PC-3 (cell line): ENCODE results near the gene SPRR2D. TPM values are rescaled to one million over a fixed set of nuclear protein-coding genes. Genes with fewer than 3 reads are reported as not detected.

Source experiments
- ATAC-seq: fragments of 200-7000 bp; cut with Tn5 transposase; 2 replicates; pipeline ENCODE4 v1.9.1; 2020; ENCODE audit warnings: mild to moderate bottlenecking, moderate library complexity
- BruUV-seq: library from RNA; stranded (reverse); fragments of 400-500 nt; replicated peaks from 2 replicates; lab custom pipeline; 2021; lab: Mats Ljungman, UMichigan
- CTCF ChIA-PET: fragments of 300-600 bp; sonication (Branson Sonifier 250); formaldehyde crosslinking; loops from one replicate; lab custom pipeline; 2022; ENCODE audit warnings: antibody characterized with exemption; lab: Charles Lee
- POLR2A ChIA-PET: fragments of 300-600 bp; sonication (Branson Sonifier 250); formaldehyde crosslinking; loops from one replicate; lab custom pipeline; 2022; ENCODE audit warnings: antibody characterized with exemption; ENCODE audit not compliant: unreplicated experiment; lab: Charles Lee
- DNase-seq: peaks from one replicate; pipeline ENCODE4 v3.0.0-alpha.2; 2015
- H2AFZ ChIP-seq: fragments of 300-600 bp; sonication (generic); 2 replicates; pipeline ENCODE4 v1.6.0; 2016; ENCODE audit warnings: antibody characterized with exemption, low read length
- H3F3A ChIP-seq: fragments of 300-600 bp; sonication (generic); one replicate; pipeline ENCODE4 v1.6.0; 2017; ENCODE audit warnings: antibody characterized with exemption, low read length, control low read depth, mild to moderate bottlenecking; ENCODE audit not compliant: unreplicated experiment
- H3K27ac ChIP-seq: fragments of 300-600 bp; sonication (generic); 2 replicates; pipeline ENCODE4 v1.5.1; 2016; ENCODE audit warnings: mild to moderate bottlenecking, low read length
- H3K27me3 ChIP-seq: fragments of 300-600 bp; sonication (generic); 2 replicates; pipeline ENCODE4 v1.6.1; 2016; ENCODE audit warnings: low read length, mixed read lengths
- H3K36me3 ChIP-seq: fragments of 300-600 bp; sonication (generic); 2 replicates; pipeline ENCODE4 v1.6.1; 2016; ENCODE audit warnings: low read depth, mixed run types, low read length, mixed read lengths
- H3K4me1 ChIP-seq: fragments of 300-600 bp; sonication (generic); 2 replicates; pipeline ENCODE4 v1.5.1; 2016; ENCODE audit warnings: low read length; ENCODE audit not compliant: insufficient read depth
- H3K4me2 ChIP-seq: fragments of 300-600 bp; sonication (generic); 2 replicates; pipeline ENCODE4 v1.6.0; 2016; ENCODE audit warnings: low read length
- H3K4me3 ChIP-seq: fragments of 300-600 bp; sonication (generic); 2 replicates; pipeline ENCODE4 v1.5.1; 2016; ENCODE audit warnings: mild to moderate bottlenecking, low read length, mixed read lengths
- H3K79me2 ChIP-seq: fragments of 300-600 bp; sonication (generic); 2 replicates; pipeline ENCODE4 v1.6.1; 2017; ENCODE audit warnings: low read length, mixed read lengths
- H3K9ac ChIP-seq: fragments of 300-600 bp; sonication (generic); 2 replicates; pipeline ENCODE4 v1.6.0; 2016; ENCODE audit warnings: mild to moderate bottlenecking, low read length
- H3K9me2 ChIP-seq: fragments of 300-600 bp; sonication (generic); replicated peaks from 2 replicates; pipeline ENCODE4 v1.6.1; 2016; ENCODE audit warnings: mixed run types, low read length, mixed read lengths
- H3K9me3 ChIP-seq: fragments of 300-600 bp; sonication (generic); 2 replicates; pipeline ENCODE4 v1.6.1; 2016; ENCODE audit warnings: low read length, mixed read lengths
- H4K20me1 ChIP-seq: fragments of 300-600 bp; sonication (generic); 2 replicates; pipeline ENCODE4 v1.6.1; 2016; ENCODE audit warnings: low read length, mixed read lengths
- CTCF ChIP-seq: fragments of 300-600 bp; sonication (generic); conservative IDR thresholded peaks from 2 replicates; pipeline ENCODE4 v1.5.1; 2017; ENCODE audit warnings: antibody characterized with exemption, low read depth, mild to moderate bottlenecking, low read length
- EZH2 ChIP-seq: fragments of 300-600 bp; sonication (generic); IDR thresholded peaks from one replicate; pipeline ENCODE4 v1.6.1; 2017; ENCODE audit warnings: antibody characterized with exemption, mild to moderate bottlenecking, low read length; ENCODE audit not compliant: unreplicated experiment
- EZH2phosphoT487 ChIP-seq: fragments of 300-600 bp; sonication (generic); IDR thresholded peaks from 2 replicates; pipeline ENCODE4 v1.6.1; 2018; ENCODE audit warnings: mild to moderate bottlenecking, antibody characterized with exemption, low read length, borderline replicate concordance
- intact Hi-C: fragments of 100-400 bp; cut with micrococcal nuclease; formaldehyde crosslinking; loops from 2 replicates; pipeline ENCODE4 v1.9.0; 2023
- total RNA-seq: library from RNA; depleted of rRNA; stranded (reverse); fragments of >200 nt; gene quantifications from 2 replicates; pipeline ENCODE4 v1.2.3, GENCODE V29; 2014; rRNA removed

The SPRR2D gene
- total RNA-seq, 1 experiment from 2014 or later, result not detected

- H4K20me1 ChIP-seq, result no peaks in the 10 kb centered on the region
- no peaks in the 10 kb centered on the region for H3K9me2 ChIP-seq
- H3K9ac ChIP-seq, result no peak overlapping the region
- no peaks in the 10 kb centered on the region for H3K36me3 ChIP-seq
- H3K79me2 ChIP-seq, result no peaks in the 10 kb centered on the region
- BruUV-seq, result no TSS peak
- peaks cover 55% of the 10 kb centered on the region for H3K27me3 ChIP-seq
- H3K4me2 ChIP-seq, result no peak overlapping the region
- H3K27ac ChIP-seq, result no peak overlapping the region
- H3F3A ChIP-seq, result no peaks in the 10 kb centered on the region
- ChIA-PET POLR2A (no interaction called here), CTCF (no interaction called here)
- no peak for TF ChIP-seq EZH2
- TF ChIP-seq EZH2phosphoT487, result no peak
- TF ChIP-seq CTCF, result no peak
- no peak overlapping the region for H2AFZ ChIP-seq
- no peaks in the 10 kb centered on the region for H3K9me3 ChIP-seq
- no peak for DNase-seq
- no peak overlapping the region for H3K4me3 ChIP-seq
- no peak for ATAC-seq
- intact Hi-C loops, result no loop called here
- H3K4me1 ChIP-seq, result no peaks in the 10 kb centered on the region
Observed at GRCh38 chr1:152995842-152996241, 45.1 kb downstream of the SPRR2D start.

- no peaks in the 10 kb centered on the region for H3K9me3 ChIP-seq
- no peak overlapping the region for H2AFZ ChIP-seq
- H3K4me3 ChIP-seq, result no peak overlapping the region
- H3K79me2 ChIP-seq, result no peaks in the 10 kb centered on the region
- BruUV-seq, result no TSS peak
- H3K4me2 ChIP-seq, result no peak overlapping the region
- ChIA-PET POLR2A (no interaction called here), CTCF (no interaction called here)
- no peaks in the 10 kb centered on the region for H4K20me1 ChIP-seq
- DNase-seq, result no peak
- peaks cover 66% of the 10 kb centered on the region for H3K27me3 ChIP-seq
- intact Hi-C loops, result no loop called here
- no peak overlapping the region for H3K9ac ChIP-seq
- ATAC-seq, result no peak
- no peak overlapping the region for H3K27ac ChIP-seq
- TF ChIP-seq EZH2phosphoT487 (no peak), CTCF (no peak), EZH2 (no peak)
- H3K9me2 ChIP-seq, result no peaks in the 10 kb centered on the region
- H3F3A ChIP-seq, result no peaks in the 10 kb centered on the region
- no peaks in the 10 kb centered on the region for H3K36me3 ChIP-seq
- H3K4me1 ChIP-seq, result no peaks in the 10 kb centered on the region
Observed at GRCh38 chr1:152993186-152993585, 47.7 kb downstream of the SPRR2D start.

Other genes starting within 250 kb of the SPRR2D start
- not detected in 2 replicates for gene LCE1D, start 244.4 kb downstream of the SPRR2D start, total RNA-seq
- not detected in 2 replicates for gene LCE1C, start 234.5 kb downstream of the SPRR2D start, total RNA-seq
- not detected in 2 replicates for gene LCE1B, start 229.1 kb downstream of the SPRR2D start, total RNA-seq
- gene LCE1A, start 213.6 kb downstream of the SPRR2D start, total RNA-seq, result not detected in 2 replicates
- not detected in 2 replicates for gene LCE6A, start 198.3 kb downstream of the SPRR2D start, total RNA-seq
- not detected in 2 replicates for gene LCE7A, start 181.1 kb downstream of the SPRR2D start, total RNA-seq
- not detected in 2 replicates for gene SMCP, start 162.8 kb downstream of the SPRR2D start, total RNA-seq
- 0.55 and 1.0 TPM in 2 replicates for gene IVL, start 132.6 kb downstream of the SPRR2D start, total RNA-seq
- gene SPRR5, start 93.9 kb downstream of the SPRR2D start, total RNA-seq, result not detected in 2 replicates
- gene SPRR4, start 70.5 kb downstream of the SPRR2D start, total RNA-seq, result not detected in 2 replicates
- not detected in 2 replicates for gene SPRR1A, start 57.0 kb downstream of the SPRR2D start, total RNA-seq
- 0.51 TPM in 1 of 2 replicates, not detected in the other for gene SPRR3, start 39.4 kb downstream of the SPRR2D start, total RNA-seq
- not detected in 2 replicates for gene SPRR1B, start 9.9 kb downstream of the SPRR2D start, total RNA-seq
- not detected in 2 replicates for gene SPRR2A, start 16.4 kb upstream of the SPRR2D start, total RNA-seq
- gene SPRR2B, start 30.5 kb upstream of the SPRR2D start, total RNA-seq, result not detected in 2 replicates
- not detected in 2 replicates for gene SPRR2E, start 53.4 kb upstream of the SPRR2D start, total RNA-seq
- not detected in 2 replicates for gene SPRR2F, start 72.4 kb upstream of the SPRR2D start, total RNA-seq
- not detected in 2 replicates for gene SPRR2G, start 109.8 kb upstream of the SPRR2D start, total RNA-seq
- not detected in 2 replicates for gene LELP1, start 162.3 kb upstream of the SPRR2D start, total RNA-seq
- not detected in 2 replicates for gene PRR9, start 176.5 kb upstream of the SPRR2D start, total RNA-seq
- gene LORICRIN, start 218.6 kb upstream of the SPRR2D start, total RNA-seq, result not detected in 2 replicates